Skeletal muscle cell (primary cell): ENCODE measurements around the gene CORO1C.

Experiments used
- DNase-seq: peaks from one replicate; pipeline ENCODE4 v3.0.0-alpha.2; 2010; ENCODE audit warnings: low read depth
- H3K4me3 ChIP-seq: 2 replicates; pipeline ENCODE4 v1.5.1; 2011; ENCODE audit warnings: low read depth, mild to moderate bottlenecking, control low read depth, low read length, moderate library complexity

CORO1C gene

DNA sequence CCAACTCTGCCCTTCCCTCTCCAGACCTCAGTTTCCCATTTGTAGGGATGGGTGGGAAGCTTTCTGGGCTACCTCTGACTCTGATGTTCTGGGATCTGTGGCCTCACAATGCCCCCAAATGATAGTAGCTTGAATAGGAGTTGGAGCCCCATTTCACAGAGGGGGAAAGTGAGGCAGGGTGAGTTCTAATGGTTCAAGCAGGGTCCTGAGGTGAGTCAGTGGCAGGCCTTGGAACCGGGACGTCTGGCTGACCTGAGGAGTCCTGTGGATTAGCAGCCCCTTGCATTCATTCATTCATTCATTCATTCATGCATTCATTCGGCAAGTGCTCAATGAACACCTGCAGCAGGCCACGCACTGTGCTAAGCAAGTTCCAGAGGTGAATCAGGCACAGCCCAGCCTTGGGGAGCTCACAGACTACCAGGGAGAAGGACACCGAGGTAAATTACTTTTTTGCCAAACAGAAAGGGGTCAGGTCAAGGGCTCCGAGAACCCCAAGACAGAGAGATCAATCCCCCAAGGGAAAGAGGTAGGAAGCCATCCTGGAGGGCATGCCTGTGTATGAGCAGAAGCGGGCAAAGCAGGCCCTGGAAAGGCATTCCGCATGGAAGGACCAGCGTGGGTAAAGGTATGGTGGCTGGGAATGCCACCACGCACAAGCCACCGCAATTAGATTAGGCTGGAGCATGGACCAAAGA, 132.6 kb downstream of the CORO1C start:
- no peak for DNase-seq
- no peak overlapping the region for H3K4me3 ChIP-seq

DNA sequence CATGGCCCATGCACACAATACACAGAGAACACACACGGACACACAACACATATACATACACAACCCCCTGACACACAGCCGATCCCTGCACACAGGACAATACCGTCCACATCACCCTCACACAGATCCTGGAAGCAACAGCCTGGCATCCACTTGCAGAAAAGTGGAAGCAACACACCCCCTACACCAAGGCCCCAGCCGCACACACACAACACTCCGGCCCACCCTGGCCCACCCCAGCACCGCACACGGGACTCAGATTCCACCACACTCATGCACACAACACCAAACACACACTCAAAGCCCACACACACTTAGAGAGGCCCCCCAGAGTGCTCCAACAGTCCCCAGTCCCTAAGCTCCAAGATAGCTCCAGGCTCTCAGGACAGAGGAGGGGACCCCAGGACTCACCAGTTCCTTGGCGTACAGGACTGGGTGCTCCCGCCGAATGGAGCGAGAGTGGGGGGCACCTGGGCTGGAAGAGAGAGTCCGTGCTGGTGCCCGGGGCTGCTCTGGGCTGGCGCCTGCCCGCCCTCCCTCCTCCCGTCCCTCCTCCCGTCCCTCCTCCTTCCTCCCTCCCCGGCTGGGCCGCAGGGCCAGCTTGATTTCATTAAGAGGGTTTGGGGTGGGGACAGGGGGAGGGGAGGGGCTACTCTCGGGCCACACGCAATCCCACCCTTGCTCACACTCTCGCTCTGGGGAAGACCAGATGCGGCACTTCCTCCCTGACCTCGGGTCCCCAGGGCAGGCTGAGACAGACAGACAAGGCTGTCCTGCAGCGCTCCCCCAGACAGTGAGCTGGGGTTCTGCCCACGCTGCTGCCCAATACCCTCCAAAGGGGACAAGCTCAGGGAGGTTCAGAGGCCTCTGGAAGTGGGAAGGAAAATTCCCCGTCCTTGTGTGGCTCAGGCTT, 133.5 kb downstream of the CORO1C start, which contains the start of gene TMEM119:
TSS of gene TMEM119 (minus strand) at position 526 of the 913 bp plus-strand sequence. CDS start 5,701 bp downstream, outside the sequence.
- peak within 1 kb of the TSS; percentile 60 for H3K4me3 ChIP-seq
- no peak for DNase-seq

DNA sequence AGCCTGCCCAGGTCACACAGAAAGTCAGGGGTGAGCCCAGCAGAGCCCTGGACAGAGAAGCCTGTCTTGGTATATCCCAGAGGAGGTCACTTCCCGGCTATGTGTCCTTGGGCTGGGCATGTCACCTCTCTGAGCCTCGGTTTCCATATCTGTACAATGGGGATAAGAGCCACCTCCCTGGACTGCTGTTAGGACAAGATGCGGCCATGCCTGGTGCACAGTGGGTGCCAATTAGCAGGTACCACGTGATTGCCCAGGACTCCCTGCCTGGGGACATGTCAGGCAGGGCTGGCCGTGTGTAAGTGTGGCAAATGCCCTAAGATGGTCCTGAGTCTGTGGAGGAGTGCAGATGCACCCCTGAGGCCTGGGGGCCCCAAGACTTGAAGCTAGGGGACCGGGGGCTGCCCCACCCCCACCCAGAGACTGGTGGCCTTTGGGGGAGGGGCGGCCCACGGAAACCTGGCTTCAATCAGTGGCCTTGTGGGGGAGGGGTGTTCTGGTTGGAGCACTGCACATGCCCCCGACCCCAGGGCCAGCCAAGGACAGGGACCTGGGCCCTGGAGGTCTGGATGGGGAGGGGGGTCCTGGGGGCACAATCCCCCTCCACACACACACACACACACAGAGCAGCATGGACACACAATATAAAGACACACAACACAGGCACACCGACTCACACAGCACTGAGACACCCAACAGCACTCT, 134.3 kb downstream of the CORO1C start:
- peak overlapping the region; percentile 60 for H3K4me3 ChIP-seq
- DNase-seq, result no peak

DNA sequence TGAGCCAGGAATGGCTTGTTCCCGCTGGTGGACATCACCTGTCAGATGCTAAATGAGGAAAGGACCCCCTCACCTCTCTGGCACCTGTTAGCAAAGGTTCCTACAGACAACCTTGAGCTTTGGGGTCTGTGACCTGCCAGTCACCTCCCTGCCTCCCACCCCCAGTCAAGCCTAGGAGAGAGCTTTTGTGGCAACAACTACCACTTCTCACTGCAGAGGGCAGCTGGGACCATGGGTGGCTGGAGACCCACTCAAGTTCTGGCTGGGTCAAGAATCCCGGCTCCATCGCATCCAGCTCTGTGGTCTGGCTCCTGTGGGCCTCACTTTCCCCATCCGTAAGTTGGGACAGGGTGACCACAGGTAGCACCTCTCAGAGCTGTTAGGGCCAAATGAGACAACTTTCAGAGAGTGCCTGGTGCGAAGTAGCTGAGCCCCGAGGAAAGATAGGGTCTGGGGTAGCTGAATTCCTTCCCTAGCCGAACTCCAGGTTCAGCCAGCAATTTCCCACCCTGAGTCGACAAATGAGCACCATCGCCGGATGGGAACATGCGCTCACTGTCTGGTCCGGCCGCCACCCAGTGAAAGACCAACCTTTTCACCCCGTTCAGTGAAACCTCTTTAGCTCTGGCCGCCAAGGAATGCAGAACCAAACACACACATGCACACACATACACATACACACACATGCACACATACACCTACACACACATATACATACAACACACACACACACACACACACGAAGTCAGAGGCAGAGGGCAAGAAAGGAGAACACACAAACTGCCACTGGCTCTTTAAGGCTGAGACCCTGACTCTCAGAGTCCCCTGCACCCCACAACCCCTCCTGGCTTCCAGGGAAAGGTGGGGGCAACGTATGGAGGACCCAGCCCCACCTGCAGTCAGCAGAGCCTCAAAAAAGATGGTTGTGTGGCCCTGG, 135.3 kb downstream of the CORO1C start:
- no peak for DNase-seq
- H3K4me3 ChIP-seq, result peak overlapping the region; percentile 60
